Superior temporal gyrus (tissue), 1 donor: Measurements from ENCODE around the gene P3H2.
"Not testable (repeated sequence)": the region's sequence is repeated elsewhere in the genome, so short reads cannot be mapped to it uniquely, and the experiment has no call there.

Source experiments
- DNase-seq: peaks from one replicate; pipeline ENCODE4 v3.0.0-alpha.2; 2016; ENCODE audit errors: extremely low spot score

Gene P3H2

GRCh38 chr3:189985948-189986347 is 134.7 kb downstream of the P3H2 start:
- no peak for DNase-seq

GRCh38 chr3:189983612-189984011 is 137.1 kb downstream of the P3H2 start:
- no peak for DNase-seq

- no peak for DNase-seq
These were observed 138.3 kb downstream of the P3H2 start for GRCh38 chr3:189982321-189982945.

GRCh38 chr3:189981668-189982067 is 139.0 kb downstream of the P3H2 start:
- no peak for DNase-seq

GRCh38 chr3:189978753-189979152 is 141.9 kb downstream of the P3H2 start:
- no peak for DNase-seq

GRCh38 chr3:189977174-189977573 is 143.5 kb downstream of the P3H2 start:
- DNase-seq = no peak

- DNase-seq = no peak
These were observed 145.2 kb downstream of the P3H2 start for GRCh38 chr3:189975391-189975990.

GRCh38 chr3:189974359-189974758 is 146.3 kb downstream of the P3H2 start:
- DNase-seq = no peak

GRCh38 chr3:189967254-189967865 is 153.3 kb downstream of the P3H2 start:
- DNase-seq = peak; percentile 91

GRCh38 chr3:189966843-189967242 is 153.9 kb downstream of the P3H2 start:
- no peak for DNase-seq

GRCh38 chr3:189964623-189965332 is 155.9 kb downstream of the P3H2 start:
- DNase-seq = no peak

- peak; percentile 57 for DNase-seq
These were observed 158.2 kb downstream of the P3H2 start for GRCh38 chr3:189962466-189962865.

GRCh38 chr3:189961522-189962161 is 159.1 kb downstream of the P3H2 start:
- DNase-seq = peak; percentile 98

GRCh38 chr3:189961086-189961485 is 159.6 kb downstream of the P3H2 start:
- not testable (repeated sequence) for DNase-seq

- DNase-seq = no peak
These were observed 165.7 kb downstream of the P3H2 start for GRCh38 chr3:189954733-189955665.

GRCh38 chr3:189953551-189953950 is 167.1 kb downstream of the P3H2 start:
- DNase-seq = no peak

- DNase-seq = no peak
These were observed 168.4 kb downstream of the P3H2 start for GRCh38 chr3:189952272-189952671.

- no peak for DNase-seq
These were observed 170.4 kb downstream of the P3H2 start for GRCh38 chr3:189950258-189950657.

- no peak for DNase-seq
These were observed 171.1 kb downstream of the P3H2 start for GRCh38 chr3:189949580-189949979.

GRCh38 chr3:189948724-189949045 is 172.0 kb downstream of the P3H2 start:
- no peak for DNase-seq
